Measurements from ENCODE around the gene SCPEP1. TPM values are rescaled to one million over a fixed set of nuclear protein-coding genes. Genes with fewer than 3 reads are reported as not detected.

SCPEP1 gene
- total RNA-seq, 1 experiment from 2014 or later: 29.6 TPM

DNA sequence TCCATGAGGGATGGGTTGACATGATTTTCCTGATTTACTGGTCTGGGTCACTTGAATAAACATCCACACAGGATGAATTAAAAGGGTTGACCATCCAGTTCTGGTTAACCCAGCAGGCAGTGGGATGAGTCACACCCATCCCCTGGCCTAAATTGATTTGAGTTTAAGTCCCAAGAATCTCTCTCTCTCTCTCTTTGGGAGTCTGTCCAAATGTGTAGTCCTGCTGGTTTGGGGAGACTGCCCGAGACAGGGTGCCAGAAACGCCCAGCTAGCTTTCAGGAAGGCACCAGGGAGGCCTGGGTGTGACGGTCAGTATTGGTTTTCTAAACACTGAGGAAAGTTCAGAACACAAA lies 38.8 kb downstream of the SCPEP1 start:
- Histone ChIP-seq H3K27ac (ENCODE audit: insufficient read length, low read depth, low read length) (no peak overlapping the region), H3K23me2 (ENCODE audit: insufficient read length, low read depth, low read length, poor library complexity, severe bottlenecking) (no peaks in the 10 kb centered on the region), H2BK12ac (ENCODE audit: insufficient read length, low read depth, low read length) (no peak overlapping the region), H3T11ph (ENCODE audit: low read length) (no peak overlapping the region), H4K8ac (replicated peaks; ENCODE audit: insufficient read length, low read depth, low read length) (no peak overlapping the region), H3K23ac (ENCODE audit: insufficient read length, low read depth, low read length) (no peak overlapping the region), H4K5ac (ENCODE audit: insufficient read length, low read depth, low read length) (no peak overlapping the region), H4K91ac (ENCODE audit: insufficient read length, low read depth, low read length) (no peak overlapping the region), H3K18ac (ENCODE audit: insufficient read length, low read depth, low read length) (no peak overlapping the region), H3K56ac (ENCODE audit: insufficient read length, low read depth, low read length) (no peak overlapping the region), H2BK5ac (ENCODE audit: insufficient read length, low read length) (no peak overlapping the region), H2BK120ac (ENCODE audit: low read depth, low read length, poor library complexity, severe bottlenecking) (no peak overlapping the region), H3K4me1 (ENCODE audit: insufficient read depth, low read length) (peaks cover 15% of the 10 kb centered on the region; the same call in 1 of the 2 replicates), H3K27me3 (ENCODE audit: insufficient read depth, low read length) (no peaks in the 10 kb centered on the region), H2BK20ac (ENCODE audit: low read depth, low read length, poor library complexity, severe bottlenecking) (no peak overlapping the region), H3K4me2 (ENCODE audit: insufficient read depth, insufficient read length, low read length) (no peak overlapping the region), H3K79me2 (ENCODE audit: insufficient read depth, low read length) (no peaks in the 10 kb centered on the region), H3K79me1 (ENCODE audit: insufficient read depth, low read depth, low read length, poor library complexity, severe bottlenecking) (no peaks in the 10 kb centered on the region), H3K9me3 (ENCODE audit: control insufficient read depth, low read depth, low read length) (no peaks in the 10 kb centered on the region), H3K9ac (ENCODE audit: extremely low read depth, insufficient read length, low read length) (no peak overlapping the region), H2AK5ac (ENCODE audit: insufficient read length, low read length) (no peak overlapping the region), H2BK15ac (ENCODE audit: low read depth, low read length) (no peak overlapping the region), H3K14ac (ENCODE audit: insufficient read depth, low read length) (no peak overlapping the region), H4K20me1 (ENCODE audit: control insufficient read depth, insufficient read depth, insufficient read length) (no peaks in the 10 kb centered on the region), H2AFZ (ENCODE audit: low read length) (no peak overlapping the region), H3K4ac (ENCODE audit: low read depth, low read length) (no peak overlapping the region)
- Mint-ChIP-seq H3K4me1 (peaks cover 38 to 50% of the 10 kb centered on the region in 2 experiments), H3K27me3 (ENCODE audit: low read depth) (no peaks in the 10 kb centered on the region), H3K4me3 (no peak overlapping the region; a peak in 1 of 5 replicates), H3K27ac (peak overlapping the region; percentile 70 to 92 (median 89); a peak in 5 of 7 replicates), H3K9me3 (peaks cover 0 to 5% of the 10 kb centered on the region in 2 experiments; a peak in 1 of 5 replicates), H3K36me3 (ENCODE audit: insufficient read depth in 1 of 3, low read depth in 3 of 3) (peaks cover 0 to 6% (median 1%) of the 10 kb centered on the region in 3 experiments; a peak in 3 of 7 replicates)
- no CpG with 5 or more reads among the region's 3 CpGs for WGBS (ENCODE audit: extremely low coverage, insufficient read length, low lambda C conversion rate)
- TF ChIP-seq, protein P1, sequence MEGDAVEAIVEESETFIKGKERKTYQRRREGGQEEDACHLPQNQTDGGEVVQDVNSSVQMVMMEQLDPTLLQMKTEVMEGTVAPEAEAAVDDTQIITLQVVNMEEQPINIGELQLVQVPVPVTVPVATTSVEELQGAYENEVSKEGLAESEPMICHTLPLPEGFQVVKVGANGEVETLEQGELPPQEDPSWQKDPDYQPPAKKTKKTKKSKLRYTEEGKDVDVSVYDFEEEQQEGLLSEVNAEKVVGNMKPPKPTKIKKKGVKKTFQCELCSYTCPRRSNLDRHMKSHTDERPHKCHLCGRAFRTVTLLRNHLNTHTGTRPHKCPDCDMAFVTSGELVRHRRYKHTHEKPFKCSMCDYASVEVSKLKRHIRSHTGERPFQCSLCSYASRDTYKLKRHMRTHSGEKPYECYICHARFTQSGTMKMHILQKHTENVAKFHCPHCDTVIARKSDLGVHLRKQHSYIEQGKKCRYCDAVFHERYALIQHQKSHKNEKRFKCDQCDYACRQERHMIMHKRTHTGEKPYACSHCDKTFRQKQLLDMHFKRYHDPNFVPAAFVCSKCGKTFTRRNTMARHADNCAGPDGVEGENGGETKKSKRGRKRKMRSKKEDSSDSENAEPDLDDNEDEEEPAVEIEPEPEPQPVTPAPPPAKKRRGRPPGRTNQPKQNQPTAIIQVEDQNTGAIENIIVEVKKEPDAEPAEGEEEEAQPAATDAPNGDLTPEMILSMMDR (conservative IDR thresholded peaks at IDR 0.05): no peak
- DNase-seq: no peak
